ENCODE measurements around the gene FTO.

FTO gene

DNA sequence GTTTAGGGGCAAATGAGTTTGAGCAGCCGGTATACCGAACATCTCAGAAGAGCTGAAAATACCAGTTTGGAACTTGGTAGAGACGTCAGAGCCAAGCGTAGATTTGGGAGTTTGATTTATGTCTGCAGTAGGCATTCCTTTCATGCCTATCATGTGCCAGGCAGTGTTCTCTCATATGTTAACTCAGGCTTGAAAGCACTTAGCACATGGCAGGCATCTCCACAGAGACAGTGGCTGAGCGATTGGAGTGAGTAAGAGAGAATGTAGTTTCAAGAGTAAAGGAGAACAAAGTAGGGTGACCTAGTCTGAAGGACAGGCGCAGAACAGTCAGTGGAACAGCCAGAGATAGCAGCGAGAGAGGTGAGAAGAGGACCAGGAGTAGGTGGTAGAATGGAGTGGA, 207.0 kb downstream of the FTO start:
- no peak for TF ChIP-seq CTCF (IDR thresholded peaks at IDR 0.05; ENCODE audit: extremely low read depth, missing control alignments)
- DNase-seq (ENCODE audit: low spot score) = no peak

- no peak for TF ChIP-seq CTCF (IDR thresholded peaks at IDR 0.05; ENCODE audit: extremely low read depth, missing control alignments)
- DNase-seq (ENCODE audit: low spot score) = no peak
Observed at GRCh38 chr16:53911513-53911912, 207.6 kb downstream of the FTO start.

DNA sequence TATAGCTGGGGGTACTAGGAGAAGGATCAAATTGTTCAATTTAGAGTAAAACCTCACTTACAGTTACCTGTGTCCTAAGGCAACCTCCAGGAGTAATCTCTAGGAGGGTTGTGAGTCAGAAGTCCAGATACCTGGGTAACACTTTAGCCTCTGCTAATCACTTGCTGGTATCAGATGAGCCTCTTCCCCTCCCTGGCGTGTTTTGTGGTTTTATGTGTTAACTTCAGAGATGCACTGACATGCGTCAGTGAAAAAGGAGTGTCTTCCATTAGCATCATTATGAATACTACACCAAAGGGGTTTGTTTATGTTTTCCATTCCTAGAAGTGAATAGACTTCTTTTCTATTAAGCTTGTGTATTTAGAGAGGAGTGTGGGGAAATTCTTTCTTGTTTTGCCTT, 208.2 kb downstream of the FTO start:
- TF ChIP-seq CTCF (IDR thresholded peaks at IDR 0.05; ENCODE audit: extremely low read depth, missing control alignments) = no peak

DNA sequence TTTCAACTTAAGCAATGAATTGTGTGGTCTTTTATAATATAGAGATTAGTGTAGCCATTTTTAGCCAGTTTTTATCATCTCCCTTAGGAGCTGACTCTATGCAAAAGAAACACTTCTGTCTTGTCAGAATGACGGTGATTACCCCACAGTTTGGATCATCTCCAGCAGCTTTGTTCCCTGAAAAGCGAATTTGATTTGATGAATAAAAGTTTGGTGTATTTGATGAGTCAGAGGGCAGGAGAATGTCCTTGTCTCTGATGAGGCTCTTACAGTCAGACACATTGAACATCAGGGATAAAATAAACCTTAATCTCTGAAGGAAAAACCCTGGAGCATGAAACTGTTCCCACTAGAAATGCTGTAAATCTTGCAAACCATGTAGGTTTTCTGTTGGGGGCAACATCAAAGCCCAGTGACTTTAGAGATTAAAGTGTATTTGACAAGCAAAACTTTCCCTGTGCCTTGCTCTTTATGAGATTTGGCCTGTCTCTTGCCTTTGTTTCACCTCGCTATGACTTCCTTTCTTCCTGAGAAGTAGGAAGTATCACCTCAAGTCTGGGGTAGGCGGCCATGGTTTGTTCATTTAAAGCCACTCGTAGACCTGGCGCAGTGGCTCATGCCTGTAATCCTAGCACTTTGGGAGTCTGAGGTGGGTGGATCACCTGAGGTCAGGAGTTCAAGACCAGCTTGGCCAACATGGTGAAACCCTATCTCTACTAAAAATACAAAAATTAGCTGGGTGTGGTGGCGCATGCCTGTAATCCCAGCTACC, 209.3 kb downstream of the FTO start:
- DNase-seq (ENCODE audit: low spot score) = no peak
- no peak for TF ChIP-seq CTCF (IDR thresholded peaks at IDR 0.05; ENCODE audit: extremely low read depth, missing control alignments)

More for the DNA sequence above, 208.2 kb downstream of the FTO start:
- DNase-seq (ENCODE audit: low spot score) = peak; percentile 13

GRCh38 chr16:53913920-53914319, 210.0 kb downstream of the FTO start:
- DNase-seq (ENCODE audit: low spot score) = no peak
- no peak for TF ChIP-seq CTCF (IDR thresholded peaks at IDR 0.05; ENCODE audit: extremely low read depth, missing control alignments)

DNA sequence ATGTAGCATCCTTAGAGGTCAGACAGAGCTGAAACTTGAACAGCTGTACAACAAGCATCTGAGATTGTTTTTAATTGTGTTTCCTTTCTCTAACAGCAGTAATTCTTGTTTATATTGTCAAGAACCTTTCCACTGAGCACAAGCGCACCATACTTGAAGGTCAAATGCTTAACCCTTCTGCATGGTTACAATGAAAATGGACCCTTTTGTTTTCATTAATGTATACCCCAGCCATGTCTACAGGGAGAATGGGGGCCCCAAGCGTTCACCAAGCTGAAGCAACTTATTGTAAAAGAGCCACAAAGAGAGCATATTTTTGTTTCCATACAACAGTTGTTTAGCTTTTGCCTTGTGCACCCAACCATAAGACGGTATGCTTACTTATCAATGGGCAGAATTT, 210.8 kb downstream of the FTO start:
- TF ChIP-seq CTCF (IDR thresholded peaks at IDR 0.05; ENCODE audit: extremely low read depth, missing control alignments) = no peak

DNA sequence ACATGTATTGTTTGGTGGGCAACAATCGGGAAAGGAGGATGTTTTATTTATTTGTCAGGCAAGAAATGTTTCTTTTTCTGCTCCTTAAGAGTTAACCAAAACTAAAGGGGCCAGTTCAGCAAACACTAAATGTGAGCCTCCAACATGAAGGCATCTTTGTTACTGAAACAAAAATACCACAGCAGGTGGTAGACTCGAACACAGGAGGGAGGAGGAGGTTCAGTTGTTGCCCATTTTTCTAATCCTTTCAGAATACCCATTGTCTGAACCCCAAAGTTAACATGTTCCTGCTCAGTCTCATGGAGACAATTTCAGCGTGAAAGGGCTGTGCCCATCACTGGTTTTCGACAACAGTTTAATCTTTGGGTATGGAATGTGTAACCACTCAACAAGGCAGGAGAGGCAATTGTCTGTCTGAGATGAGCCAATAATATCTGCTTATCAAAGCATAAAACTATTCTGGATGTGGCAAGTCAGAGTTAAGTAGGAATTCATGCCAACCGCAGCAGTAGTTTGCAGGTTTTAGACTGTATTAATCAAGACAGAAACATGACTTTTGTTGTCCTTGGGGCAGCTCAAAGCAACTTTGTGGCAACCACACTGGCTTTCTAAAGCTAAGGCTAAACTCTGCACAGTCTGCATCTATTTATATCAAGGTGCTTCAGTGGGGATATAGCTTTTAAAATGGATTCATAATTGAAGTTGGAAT, 211.7 kb downstream of the FTO start:
- DNase-seq (ENCODE audit: low spot score) = no peak
- TF ChIP-seq CTCF (IDR thresholded peaks at IDR 0.05; ENCODE audit: extremely low read depth, missing control alignments) = no peak

More for the DNA sequence above, 210.8 kb downstream of the FTO start:
- no peak for DNase-seq (ENCODE audit: low spot score)

Data from GM20000 (cell line).